Hypothalamus (tissue), 51 donors: ENCODE results near the gene PSMA7.

Experiments
- DNase-seq, 51 donors: peaks; one replicate each; lab custom pipeline; 2025; lab: John Stamatoyannopoulos, UW

PSMA7 gene

DNA sequence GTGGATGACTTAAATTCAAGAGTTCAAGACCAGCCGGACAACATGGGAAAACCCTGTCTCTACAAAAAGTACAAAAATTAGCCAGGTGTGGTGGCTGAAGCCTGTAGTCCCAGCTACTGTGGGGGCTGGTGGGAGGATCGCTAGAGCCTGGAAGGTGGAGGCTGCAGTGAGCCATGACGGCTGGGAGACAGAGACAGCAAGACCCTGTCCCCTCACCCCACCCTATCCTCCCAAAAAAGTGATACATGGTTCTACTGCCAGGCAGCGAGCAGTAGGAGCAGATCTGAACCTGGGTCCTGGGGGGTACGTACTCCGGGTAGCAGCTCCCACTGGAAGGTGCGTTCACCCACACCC is 2.2 kb downstream of the PSMA7 start:
- DNase-seq = no peak

DNA sequence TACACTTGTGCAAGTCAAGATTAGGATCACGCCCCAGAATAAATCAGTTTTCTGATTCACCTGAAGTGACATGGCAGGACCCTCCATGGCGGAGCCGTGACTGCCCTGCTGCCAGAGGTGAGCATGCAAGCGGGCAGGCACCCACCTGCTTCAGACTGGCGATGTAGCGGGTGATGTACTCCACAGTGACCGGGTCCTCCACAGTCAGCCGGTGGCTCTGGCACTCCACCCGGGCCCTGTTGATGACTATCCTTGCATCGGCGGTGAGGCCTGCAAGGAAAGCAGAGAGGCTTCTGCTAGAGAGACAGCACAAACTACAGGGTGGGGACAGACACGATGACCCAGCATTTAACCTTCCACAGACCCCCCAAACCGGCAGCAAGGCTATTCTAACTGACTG is 3.6 kb downstream of the PSMA7 start:
- DNase-seq = no peak

DNA sequence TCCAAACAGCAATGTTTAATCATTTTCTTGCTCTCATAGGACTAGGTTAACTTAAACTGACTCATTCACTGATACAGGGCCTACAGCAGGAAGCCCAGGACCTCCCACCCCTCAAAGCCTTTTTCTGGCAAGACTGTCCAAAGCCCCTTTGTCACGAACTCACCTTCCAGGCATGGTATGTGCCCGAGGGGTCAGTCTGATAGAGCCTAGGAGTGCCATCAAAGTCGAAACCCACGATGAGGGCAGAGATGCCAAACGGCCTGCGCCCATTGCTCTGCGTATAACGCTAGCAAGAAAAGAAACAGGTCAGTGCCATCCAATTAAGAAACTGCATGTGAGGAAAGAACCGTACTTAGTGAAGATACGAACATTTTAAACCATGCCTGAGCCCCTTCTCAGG is 4.3 kb downstream of the PSMA7 start:
- no peak for DNase-seq

DNA sequence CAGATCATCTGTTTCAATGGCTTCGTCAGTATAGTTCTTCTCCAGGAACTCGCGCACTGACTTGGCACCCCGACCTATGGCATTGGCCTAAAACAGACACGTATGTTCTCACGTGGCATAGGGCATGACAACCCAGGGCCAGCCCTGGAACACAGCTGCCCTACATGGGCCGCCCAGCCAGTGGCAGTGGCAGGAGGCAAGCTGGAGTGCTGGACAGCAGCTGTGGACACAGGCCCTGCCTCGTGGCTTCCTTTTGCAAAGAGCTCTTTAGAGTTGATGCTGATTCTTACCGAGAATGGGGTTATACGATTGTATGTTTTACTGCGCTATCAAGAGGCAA is 5.0 kb downstream of the PSMA7 start:
- no peak for DNase-seq

DNA sequence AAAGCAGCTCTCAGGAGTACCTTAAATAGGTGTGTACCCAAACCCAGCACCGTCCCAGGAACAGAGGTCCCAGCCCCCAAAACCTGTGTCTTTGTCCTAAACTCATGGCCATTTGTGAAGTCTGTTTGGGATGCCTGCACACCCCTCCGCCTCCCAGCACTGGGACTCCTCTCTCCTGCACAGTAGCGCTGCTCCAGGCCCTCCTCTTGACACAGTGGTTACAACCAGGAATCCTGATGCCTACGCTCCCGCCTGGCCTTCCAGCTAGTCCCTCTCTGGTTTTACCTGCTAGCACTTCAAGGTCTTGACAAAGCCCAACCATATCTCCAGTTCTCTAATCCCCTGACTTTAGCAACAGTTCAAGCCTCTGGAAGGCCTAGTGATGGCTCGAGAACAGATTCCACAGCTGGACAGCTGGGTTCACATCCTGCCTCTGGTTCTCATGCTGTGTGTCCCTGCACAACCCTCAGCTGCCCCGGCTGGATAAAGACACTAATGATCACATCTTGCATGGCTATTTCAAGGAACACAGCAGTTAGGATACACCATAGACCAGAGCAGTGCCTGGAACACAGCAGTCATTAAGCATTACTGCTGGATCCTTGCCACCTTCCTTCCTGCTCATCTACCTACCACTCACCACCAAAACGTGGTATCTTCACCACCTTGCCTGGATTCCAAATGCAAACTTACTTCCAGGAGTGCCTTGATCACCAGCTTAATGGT is 5.6 kb downstream of the PSMA7 start:
- DNase-seq = no peak

DNA sequence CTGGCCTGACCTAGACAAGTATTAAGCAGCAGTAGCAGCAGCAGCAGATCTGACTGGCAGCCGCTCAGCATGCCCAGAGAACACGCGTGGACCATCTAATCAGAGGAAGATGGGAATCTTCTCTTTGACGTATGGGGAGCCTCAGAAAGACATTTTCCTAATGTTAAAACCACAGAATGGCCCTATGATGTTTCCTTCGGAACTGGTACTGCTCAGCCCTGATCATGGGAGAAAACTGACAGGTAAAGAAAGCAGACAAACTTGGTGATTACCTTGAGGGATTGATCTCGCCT is 6.2 kb downstream of the PSMA7 start:
- DNase-seq = no peak

DNA sequence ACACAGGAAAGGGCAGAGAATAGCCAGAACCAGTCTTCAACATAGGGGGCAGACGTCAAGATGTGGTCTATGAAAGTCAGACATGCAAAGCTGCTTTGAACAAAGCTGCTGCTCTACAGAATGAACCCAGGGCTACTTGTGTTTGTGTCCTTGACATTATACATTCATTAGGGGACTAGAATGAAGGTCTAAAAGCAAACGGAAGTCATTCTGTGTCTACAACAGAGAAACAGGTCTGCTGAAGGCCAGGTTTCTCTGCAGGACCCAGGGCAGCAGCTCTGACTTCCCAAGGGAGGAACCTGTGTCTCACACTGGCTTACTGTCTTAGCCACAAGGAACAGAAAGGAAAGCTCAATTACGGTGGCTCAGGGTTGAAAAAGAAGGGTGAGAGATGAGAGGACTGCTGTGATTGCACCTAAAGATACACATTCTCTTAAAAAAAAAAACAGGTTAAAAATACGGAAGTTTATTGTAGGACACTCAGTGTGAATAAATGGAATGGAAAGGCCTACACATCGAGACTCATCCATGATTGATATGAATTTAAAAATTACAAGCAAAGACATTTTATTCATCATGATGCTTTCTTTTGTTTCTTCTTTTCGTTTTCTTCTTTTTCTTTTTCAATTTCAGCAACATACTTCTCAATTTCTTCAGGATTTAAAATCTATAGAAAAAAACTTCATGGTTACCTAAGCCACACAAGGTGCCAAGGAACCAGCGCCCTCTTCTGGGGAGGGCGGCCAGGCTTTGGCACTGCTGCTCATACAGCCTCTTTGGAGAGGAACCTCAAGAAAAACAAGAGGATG is 6.7 kb downstream of the PSMA7 start:
- DNase-seq = peak in 25 of 51 donors; percentile 11 to 65 (median 24)

DNA sequence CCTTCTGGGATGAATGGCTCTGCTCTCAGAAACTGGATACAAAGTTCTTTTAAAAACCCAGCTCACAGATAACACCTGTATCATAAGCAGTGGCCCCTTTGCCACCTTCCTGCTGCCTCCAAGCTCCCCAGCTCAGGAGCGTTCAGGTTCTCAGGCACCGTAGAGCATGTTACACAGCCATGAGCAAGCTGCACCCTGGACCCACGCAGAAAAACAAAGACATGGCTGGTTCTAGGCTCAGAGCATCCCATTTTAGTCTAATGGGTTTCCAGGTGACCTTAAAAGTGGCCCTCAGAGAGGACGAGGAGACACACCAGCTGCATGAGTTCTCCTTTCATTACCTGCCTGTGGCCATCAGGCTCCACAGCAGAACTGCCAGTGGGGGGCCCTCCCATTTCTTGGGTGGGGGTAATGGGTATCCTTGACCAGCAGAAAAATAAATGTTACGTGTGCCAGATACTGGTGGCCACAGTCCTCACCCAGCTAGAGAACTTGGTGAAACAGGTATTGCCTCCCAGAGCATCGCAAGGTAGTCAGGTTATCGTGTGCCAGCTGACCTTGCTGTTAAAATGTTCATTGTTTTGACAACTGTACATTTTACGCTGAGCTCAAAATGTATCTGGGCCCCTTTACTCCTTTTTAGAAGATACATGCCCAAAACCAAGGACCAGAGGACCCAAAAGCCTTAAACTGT is 7.5 kb downstream of the PSMA7 start:
- DNase-seq = no peak

DNA sequence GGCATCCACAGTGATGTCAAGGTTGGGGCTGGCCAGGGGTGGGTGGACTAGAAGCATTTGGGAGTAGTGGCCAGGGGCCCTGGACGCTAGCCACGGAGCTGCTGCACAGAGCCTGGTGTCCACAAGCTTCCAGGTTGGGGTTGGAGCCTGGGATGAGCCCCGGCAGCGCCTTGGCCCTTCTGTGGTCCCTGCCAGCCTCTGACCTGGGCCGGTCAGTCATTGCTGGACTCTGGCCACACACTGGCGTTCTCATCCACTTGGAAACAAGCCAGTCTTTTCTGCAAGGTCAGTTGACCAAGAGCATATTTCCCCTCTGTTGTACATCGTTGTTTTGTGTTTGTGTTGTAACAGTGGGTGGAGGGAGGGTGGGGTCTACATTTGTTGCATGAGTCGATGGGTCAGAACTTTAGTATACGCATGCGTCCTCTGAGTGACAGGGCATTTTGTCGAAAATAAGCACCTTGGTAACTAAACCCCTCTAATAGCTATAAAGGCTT is 8.4 kb downstream of the PSMA7 start:
- peak in 1 of 51 donors; percentile 19 for DNase-seq

DNA sequence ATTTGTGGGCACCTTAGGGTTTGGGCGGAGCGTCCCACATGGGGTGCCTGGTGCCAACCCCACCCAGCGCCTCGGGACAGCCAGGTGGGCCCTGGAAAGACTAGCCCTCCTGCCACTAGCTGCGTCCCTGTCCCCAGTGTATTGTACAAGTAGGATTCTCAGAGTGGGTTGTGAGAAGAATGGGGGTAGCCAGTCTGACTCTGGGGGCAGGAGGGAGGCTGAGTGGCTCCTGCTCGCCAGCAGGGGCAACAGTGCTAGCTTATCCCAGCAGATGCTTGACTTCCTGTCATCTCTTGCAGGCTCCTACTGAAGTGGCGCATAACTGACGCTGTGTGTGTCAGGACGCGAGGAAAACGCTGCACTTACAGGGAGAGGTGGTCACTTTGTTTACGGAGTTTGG is 9.3 kb downstream of the PSMA7 start:
- DNase-seq = no peak

DNA sequence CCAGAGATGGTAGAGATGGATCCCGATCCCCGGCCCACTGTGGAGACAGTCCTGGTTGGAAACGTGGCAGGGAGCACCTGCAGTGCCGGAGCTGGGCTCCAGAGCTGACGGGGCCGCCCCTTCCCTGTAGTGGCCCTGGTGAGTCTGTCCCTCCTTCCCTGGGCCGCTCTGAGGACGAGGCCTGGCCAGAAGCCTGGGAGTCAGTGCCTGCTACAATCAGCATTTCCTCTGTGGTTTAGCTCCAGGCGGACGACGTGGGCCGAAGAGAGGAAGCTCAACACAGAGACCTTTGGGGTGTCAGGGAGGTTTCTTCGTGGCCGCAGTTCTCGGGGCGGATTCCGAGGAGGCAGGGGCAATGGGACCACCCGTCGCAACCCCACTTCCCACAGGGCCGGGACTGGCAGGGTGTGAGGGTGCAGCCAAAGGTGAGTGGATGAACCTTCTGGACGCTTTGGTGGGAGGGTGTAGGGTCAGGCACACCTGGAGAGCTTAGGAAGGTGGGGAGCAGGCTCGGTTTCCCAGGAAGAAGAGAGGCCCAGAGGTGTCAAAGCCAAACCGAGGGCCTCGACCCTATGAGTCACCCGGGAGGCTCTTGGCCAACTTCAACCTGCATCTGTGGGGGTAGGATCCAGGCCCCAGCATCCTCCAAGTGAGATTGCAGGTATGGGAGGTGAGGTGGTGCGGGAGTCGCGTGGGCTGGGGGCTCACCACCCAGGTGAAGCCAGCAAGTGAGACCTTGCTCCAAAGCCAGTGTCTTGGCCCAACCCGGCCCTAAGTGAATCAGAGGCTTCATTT is 9.9 kb downstream of the PSMA7 start:
- no peak for DNase-seq

DNA sequence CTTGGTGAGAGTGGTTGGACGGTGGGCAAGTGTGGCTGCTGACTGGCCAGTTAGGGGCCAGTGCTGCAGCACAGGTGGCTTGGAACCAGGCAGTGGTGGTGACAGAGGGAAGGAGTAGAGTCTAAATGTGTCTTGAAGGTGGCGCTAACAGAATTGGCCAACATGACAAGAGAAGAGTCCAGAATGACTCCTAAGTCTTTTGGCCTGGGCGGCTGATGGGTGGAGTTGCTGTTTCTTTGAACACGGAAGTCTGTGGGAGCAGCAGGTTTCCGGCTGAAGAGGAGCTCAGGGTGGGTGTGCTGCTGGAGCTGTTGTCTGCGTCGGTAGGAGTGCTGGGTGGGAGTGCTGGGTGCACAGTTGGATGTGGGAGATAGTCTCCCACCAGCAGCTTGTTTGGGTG is 10.8 kb downstream of the PSMA7 start:
- peak in 1 of 51 donors; percentile 24 for DNase-seq

DNA sequence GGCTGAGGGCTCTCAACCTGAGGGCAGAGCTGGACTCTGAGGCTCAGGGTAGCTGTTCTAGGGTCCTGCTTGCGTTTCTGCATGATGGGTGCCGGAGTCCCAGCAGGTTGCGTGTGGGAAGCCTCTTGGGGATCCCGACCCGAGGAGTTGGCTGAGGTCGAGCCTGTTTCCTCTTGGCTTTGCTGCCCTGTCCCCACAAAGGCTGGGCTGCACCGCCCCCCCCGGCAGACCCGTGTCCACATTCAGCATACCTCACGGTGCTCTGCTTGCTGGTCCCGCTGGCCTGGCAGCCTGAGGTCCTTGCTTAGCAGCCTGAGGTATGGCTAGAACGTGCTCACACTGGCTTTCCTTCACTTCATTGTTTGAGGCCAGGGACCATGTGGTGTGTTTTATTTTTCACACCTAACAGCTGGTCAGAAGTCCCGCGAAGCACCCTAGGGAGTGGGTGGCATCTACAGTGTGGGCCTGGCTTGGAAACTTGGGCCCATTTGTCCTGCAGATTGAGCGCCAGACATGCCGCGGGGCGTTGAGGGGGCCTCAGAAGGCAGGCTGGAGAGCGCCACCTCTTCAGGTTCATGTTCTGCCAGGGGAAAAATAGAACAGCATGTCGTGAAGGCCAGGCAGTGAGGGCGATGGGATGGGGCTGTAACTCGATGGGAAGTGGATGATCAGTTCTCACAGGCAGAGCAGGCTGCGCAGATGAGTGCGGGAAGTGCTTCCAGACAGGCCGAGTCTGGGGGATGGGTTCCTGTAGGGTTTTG is 11.5 kb downstream of the PSMA7 start:
- DNase-seq = peak in 1 of 51 donors; percentile 13

DNA sequence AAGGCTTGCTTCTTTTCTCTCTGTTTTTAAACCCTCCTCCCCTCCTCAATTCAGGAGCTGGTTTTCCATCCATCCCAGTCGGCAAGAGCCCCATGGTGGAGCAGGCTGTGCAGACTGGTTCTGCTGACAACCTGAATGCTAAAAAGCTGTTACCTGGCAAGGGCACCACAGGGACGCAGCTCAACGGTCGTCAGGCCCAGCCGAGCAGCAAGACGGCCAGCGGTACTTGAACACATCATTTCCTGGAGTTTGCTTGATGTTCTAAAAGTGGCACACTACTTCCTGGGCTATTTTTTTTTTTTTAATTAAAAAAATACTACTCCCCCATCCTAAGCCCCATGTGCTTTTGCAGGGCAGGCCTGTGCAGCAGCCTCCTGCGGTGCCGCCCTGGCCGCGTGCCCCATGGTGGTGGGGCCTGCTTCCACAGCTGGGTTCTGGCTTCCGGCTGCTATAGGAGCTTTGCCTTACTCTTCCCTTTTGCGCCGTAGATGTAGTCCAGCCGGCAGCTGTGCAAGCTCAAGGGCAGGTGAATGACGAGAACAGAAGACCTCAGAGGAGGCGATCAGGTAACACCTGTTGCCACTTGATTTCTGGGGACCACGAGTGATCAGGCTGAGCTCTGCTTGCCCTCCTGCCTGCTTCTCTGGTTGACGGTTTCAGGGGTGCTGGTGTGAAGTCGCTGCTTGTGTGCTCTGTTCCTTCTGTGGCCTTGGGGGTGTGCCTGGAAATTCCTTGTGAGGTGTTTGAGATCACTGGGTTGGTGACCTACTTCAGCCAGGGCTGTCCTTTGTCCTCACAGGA is 13.3 kb downstream of the PSMA7 start:
- no peak for DNase-seq

DNA sequence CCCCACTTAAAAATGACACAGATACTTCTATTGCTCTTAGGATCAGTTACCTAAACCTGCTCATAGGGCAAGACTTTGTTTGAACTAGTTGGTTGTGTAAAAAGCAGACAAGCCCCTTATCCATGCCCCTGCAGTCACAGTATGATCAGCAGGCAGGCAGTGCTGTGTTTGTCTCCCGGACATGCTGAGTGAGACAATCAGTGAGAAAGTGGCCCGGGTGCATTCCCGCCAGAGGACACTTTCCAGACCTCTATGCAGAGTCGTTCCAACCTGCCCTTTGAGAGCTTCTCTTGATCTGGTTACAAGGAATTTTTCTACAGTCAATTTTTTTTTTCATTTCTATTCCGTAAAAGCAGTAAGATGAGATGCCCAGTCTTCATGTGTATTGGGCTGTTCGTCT is 14.7 kb downstream of the PSMA7 start:
- no peak for DNase-seq

DNA sequence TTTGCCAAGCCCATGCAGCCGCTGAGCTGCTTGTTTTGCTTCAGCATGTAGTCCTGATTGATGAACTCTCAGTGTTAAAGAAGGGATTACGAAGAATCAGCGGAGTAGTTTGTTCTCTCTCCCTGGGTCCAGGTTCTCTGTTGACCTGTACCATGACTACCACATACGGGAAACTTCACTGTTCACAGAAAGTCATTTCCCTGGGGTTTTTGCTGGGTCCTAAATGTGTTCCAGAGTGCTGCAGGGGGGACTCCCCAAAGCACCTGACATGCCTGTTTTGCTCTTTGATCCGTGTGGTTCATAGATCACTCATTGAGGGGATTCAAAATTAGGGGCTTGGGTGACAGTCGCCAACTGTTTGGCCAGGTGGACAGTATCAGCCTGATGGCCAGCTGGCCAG is 15.4 kb downstream of the PSMA7 start:
- no peak for DNase-seq

DNA sequence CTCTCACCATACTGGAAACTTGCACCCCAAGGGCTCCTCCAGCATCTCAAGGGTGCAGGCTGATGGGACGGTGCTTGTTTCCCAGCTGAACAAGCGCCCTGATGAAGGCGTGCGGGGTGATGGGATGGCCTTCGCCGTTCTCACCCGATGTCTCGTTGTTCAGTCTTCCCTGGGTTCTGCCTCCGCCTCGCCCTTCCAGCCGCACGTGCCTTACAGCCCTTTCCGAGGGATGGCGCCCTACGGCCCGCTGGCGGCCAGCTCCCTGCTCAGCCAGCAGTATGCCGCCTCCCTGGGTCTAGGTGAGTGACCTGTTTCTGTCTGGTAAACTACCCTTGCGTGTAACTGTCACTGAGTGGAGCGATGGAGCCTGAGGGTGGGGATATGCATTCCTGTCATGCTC is 17.1 kb downstream of the PSMA7 start:
- DNase-seq = no peak

DNA sequence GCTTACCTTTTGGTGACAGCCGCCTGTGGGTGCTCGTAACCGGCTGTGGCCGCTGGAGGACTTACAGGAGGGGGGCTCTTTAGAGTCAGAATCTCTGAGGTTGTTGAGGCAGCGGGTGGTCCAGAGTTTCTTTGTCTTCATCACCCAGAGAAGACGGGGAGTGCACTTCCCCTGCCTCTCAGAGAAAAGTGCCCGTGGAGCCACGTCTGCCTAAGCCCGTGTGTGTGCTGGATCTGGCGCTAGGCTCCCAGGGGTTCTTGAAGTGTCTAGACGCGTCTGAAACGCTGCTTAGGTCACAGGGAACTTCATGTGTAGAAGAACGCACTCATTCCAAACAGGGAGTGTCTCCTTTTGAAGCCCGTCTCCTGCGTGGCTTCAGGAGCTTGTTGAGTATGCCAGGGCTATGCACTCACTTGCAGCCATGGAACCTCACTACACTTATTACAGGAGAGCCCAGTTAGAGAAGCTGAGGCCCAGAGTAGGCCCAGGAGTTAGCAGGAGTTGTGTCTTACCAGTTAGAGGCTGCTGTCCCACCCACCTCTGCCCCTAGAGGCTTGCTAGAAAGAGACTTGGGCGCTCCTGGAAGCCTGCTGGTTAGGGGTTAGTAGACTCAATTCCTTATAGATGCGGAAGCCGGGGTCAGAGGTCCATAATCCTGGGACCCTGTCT is 19.6 kb downstream of the PSMA7 start:
- DNase-seq = no peak
